HL-60 (cell line): ENCODE measurements around the gene LPIN3.

Experiments used
- TF ChIP-seq, protein P1 (sequence below): IDR thresholded peaks from one replicate; pipeline ENCODE4 v1.5.1; 2011; ENCODE audit warnings: low read length, control low read depth, inconsistent platforms; ENCODE audit not compliant: insufficient read depth
- TF ChIP-seq, protein P2 (sequence below): IDR thresholded peaks from 2 replicates; pipeline ENCODE4 v1.6.1; 2012; ENCODE audit warnings: low read depth; ENCODE audit not compliant: insufficient replicate concordance

- TF ChIP-seq, protein P1, sequence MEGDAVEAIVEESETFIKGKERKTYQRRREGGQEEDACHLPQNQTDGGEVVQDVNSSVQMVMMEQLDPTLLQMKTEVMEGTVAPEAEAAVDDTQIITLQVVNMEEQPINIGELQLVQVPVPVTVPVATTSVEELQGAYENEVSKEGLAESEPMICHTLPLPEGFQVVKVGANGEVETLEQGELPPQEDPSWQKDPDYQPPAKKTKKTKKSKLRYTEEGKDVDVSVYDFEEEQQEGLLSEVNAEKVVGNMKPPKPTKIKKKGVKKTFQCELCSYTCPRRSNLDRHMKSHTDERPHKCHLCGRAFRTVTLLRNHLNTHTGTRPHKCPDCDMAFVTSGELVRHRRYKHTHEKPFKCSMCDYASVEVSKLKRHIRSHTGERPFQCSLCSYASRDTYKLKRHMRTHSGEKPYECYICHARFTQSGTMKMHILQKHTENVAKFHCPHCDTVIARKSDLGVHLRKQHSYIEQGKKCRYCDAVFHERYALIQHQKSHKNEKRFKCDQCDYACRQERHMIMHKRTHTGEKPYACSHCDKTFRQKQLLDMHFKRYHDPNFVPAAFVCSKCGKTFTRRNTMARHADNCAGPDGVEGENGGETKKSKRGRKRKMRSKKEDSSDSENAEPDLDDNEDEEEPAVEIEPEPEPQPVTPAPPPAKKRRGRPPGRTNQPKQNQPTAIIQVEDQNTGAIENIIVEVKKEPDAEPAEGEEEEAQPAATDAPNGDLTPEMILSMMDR: no peak
- TF ChIP-seq, protein P2, sequence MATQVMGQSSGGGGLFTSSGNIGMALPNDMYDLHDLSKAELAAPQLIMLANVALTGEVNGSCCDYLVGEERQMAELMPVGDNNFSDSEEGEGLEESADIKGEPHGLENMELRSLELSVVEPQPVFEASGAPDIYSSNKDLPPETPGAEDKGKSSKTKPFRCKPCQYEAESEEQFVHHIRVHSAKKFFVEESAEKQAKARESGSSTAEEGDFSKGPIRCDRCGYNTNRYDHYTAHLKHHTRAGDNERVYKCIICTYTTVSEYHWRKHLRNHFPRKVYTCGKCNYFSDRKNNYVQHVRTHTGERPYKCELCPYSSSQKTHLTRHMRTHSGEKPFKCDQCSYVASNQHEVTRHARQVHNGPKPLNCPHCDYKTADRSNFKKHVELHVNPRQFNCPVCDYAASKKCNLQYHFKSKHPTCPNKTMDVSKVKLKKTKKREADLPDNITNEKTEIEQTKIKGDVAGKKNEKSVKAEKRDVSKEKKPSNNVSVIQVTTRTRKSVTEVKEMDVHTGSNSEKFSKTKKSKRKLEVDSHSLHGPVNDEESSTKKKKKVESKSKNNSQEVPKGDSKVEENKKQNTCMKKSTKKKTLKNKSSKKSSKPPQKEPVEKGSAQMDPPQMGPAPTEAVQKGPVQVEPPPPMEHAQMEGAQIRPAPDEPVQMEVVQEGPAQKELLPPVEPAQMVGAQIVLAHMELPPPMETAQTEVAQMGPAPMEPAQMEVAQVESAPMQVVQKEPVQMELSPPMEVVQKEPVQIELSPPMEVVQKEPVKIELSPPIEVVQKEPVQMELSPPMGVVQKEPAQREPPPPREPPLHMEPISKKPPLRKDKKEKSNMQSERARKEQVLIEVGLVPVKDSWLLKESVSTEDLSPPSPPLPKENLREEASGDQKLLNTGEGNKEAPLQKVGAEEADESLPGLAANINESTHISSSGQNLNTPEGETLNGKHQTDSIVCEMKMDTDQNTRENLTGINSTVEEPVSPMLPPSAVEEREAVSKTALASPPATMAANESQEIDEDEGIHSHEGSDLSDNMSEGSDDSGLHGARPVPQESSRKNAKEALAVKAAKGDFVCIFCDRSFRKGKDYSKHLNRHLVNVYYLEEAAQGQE: no peak
Observed at GRCh38 chr20:41331731-41332130, 8.9 kb upstream of the LPIN3 start.
